K562 treated with DMSO at 1 percent for 4 hours (cell line): Measurements from ENCODE around the gene OR5M8. TPM values are rescaled to one million over a fixed set of nuclear protein-coding genes. Genes with fewer than 3 reads are reported as not detected.

Source experiments
- total RNA-seq: library from RNA; unstranded; fragments of 300-600 nt; gene quantifications from 2 replicates; pipeline ENCODE4 v1.2.3, GENCODE V29; 2022; ENCODE audit not compliant: insufficient read depth

Gene OR5M8
- total RNA-seq, result not detected in 2 replicates

GRCh38 chr11:56491270-56491669 lies at the start of gene OR5M8:
Gene OR5M8 (minus strand): TSS chr11:56491370. CDS start chr11:56491370, 0 bp downstream.

GRCh38 chr11:56473252-56473651 lies 17.9 kb downstream of the OR5M8 start, which contains the start of gene OR5M3:
Gene OR5M3 (minus strand): TSS chr11:56473352. CDS start chr11:56470497, 2,855 bp downstream.

Other genes starting within 250 kb of the OR5M8 start
- gene OR5T3, start 239.1 kb downstream of the OR5M8 start, total RNA-seq, result not detected in 2 replicates
- gene OR5T1, start 217.2 kb downstream of the OR5M8 start, total RNA-seq, result not detected in 2 replicates
- not detected in 2 replicates for gene OR8H1, start 199.1 kb downstream of the OR5M8 start, total RNA-seq
- not detected in 2 replicates for gene OR8K3, start 176.2 kb downstream of the OR5M8 start, total RNA-seq
- gene OR8K1, start 145.3 kb downstream of the OR5M8 start, total RNA-seq, result not detected in 2 replicates
- not detected in 2 replicates for gene OR8J1, start 137.1 kb downstream of the OR5M8 start, total RNA-seq
- gene OR8U1, start 115.7 kb downstream of the OR5M8 start, total RNA-seq, result not detected in 2 replicates
- gene OR5AL1, start 78.7 kb downstream of the OR5M8 start, total RNA-seq, result not detected in 2 replicates
- not detected in 2 replicates for gene OR5M3, start 18.0 kb downstream of the OR5M8 start, total RNA-seq
- gene OR5M11, start 51.9 kb upstream of the OR5M8 start, total RNA-seq, result not detected in 2 replicates
- not detected in 2 replicates for gene OR5M10, start 86.4 kb upstream of the OR5M8 start, total RNA-seq
- not detected in 2 replicates for gene OR5M1, start 123.5 kb upstream of the OR5M8 start, total RNA-seq
- not detected in 2 replicates for gene OR5AP2, start 151.1 kb upstream of the OR5M8 start, total RNA-seq
- gene OR5AR1, start 172.3 kb upstream of the OR5M8 start, total RNA-seq, result not detected in 2 replicates
- not detected in 2 replicates for gene OR9G1, start 207.7 kb upstream of the OR5M8 start, total RNA-seq